Activated T-cell treated with anti-CD3 and anti-CD28 coated beads, Interleukin-2, amount 50 U/mL, for 1 hour (primary cell): ENCODE results near the gene PRR18.
A peak's percentile ranks its signal among the peaks of the same experiment; 100 is the strongest.

Source experiments
- DNase-seq: peaks from one replicate; pipeline ENCODE4 v3.0.0-alpha.2; 2020

The PRR18 gene

DNA sequence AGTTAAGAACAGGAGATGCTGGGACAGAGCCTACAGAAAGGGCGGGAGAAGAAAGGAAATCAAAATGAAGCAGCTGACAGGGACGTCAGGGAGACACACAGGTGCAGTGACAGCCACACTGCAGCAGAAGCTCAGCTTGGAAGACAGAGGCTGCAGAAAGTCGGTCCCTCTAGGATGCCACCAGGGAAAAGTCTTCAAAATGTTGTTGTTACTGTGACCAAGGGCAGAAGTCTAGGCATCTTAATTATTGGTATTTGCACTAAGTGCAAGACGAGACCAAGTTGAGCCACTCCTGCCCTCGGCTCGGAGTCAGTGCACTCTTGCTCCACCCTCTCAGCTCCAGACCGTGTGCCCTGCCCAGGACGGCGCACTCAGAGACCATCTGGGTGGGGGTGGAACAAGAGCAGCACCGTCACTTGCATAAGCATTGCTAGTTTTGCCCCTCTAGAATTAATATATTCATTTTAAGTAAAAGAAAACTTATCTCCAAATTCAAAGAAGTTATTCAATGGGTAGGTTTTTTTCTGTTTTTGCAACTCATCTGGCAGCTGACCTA is 2.6 kb downstream of the PRR18 start:
- DNase-seq, result no peak

DNA sequence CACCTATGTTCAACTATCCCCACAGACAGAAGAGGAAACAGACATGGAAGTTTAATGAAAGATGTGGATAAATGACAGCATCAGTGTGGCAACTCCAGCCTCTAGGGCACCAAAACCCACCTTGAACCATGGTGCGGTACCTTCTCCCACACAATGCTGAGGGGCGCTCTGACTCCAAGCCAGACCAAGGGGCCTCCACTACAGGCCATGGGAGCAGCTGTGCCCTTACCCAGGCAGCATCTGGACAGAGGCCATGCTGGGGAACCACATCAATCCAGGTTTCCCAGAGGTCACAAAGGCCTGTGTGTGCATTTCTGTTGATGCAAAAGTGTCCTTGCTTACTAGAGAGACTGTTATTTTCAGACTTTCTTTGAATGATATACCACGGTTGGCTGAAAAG is 4.1 kb downstream of the PRR18 start:
- no peak for DNase-seq

DNA sequence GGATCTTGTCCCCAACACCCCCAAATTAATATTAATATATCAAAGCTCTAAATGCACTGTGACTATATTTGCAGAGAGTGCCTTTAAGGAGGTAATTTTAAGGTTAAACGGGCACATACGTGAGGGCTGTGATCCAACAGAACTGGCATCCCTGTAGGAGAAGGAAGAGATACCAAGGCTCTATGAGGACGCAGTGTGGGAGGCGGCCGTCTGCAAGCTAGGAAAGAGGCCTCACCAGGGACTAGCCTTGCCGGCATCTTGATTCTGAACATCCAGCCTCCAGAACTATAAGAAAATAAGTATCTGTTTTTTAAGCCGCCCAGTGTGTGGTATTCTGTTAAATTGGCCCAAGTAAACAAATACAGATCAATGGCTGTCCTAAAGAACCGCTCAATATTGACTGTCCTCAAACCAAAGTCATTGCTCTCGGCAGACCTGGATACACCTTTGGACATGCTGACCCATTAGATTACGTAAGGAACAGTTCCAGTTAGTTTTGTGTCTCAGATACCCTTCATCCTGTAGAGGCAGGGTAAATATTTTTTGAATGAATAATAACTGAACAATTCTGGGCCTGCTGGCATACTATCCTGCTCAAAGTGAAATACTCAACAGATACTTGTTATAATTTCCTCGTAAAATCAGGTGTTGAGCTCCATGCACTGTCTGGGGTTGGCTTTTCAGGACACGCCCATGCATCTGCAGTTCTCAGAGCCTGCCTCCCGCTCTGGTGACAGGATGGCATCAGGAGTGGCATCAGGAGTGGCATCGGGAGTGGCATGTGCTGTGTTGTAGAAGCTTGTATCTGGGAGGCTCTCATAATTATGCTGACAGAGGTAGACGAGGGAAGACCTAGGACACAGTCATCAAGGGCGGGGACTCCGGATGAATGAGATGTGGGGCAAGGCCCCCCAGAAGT is 6.3 kb downstream of the PRR18 start:
- DNase-seq, result no peak

DNA sequence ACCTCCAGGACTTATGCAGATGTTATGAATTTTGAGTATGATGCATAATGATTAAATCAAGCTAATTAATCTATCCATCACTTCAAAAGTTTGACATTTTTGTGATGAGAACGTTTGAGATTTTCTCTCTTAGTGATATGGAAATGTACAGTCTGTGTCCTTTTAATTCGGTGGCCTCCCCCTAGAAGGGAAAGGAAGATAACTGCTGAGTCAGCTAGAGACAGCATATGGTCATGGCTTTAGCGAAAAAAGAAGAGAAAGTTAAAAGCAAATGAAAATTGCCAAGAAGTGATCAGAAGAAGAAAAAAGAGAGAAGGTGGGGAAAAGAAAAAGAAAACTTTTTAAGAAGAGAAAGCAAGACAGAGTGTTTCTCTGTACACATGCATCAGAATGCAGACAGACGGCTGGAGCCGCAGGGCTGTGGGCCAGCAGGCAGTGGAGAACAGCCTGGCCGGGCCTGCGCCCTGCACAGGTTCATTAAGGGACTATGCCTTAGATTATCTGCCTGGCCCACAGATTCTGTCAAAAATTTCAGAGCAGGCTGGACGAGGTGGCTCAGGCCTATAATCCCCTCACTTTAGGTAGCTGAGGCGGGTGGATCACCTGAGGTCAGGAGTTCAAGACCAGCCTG is 7.7 kb downstream of the PRR18 start:
- DNase-seq, result no peak

DNA sequence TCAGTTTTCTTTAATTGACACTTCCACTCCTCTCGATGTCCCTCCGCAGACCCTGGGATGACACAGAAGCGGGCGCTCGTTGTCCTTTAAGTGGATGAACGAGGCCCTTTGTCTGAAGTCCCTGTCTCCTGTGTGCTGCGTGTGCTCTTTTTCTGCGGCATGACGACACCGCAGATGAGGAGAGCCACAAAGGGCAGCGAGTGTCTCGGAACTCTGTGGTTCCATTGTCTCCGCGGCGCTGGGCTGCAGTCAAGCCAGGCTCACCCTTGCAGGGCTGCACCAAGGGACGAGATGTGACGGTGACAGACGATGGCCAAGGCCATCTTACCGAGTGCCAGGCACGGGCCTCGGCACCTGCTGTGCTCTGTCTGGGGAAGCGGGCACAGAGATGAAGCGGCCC is 10.6 kb downstream of the PRR18 start:
- DNase-seq, result no peak

DNA sequence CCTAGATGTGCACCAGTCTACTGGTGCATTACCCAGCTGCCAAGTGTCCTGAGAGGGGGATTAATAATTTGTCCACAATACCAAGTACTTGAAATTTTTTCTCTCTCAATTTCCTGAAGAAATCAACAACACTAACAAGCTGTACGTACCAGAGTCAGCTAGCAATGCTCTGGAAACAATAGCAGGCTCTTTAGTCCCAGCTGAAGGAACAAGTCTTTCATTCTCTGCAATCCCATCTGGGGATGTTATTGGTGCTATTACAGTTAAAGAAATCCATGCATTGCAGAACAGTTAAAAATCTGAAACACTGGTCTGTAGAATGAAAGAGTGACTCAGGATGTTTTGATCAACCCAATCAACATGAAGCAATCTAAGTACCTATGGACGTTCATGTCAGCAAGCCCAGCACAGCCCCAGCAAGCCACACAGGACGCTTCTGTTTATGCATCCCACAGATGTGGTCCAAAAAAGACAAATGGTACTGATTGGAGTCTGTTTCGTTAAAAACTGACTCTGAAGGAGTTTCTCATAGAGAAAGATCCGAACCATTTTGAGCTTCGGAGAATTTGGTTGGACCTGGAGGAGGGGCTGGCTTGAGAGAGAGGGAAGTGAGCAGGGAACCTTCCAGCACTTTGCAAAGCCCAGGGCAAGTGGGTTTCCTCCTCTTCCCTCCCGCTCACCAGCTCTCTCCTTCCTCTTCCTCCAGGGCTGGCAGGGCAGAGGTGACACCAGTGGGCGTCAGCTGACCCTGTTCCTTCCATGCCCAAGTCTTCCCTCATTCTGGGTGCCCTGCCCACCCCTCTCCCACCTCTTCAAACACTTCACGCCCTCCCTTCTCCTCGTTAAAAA is 11.9 kb downstream of the PRR18 start:
- DNase-seq, result no peak

DNA sequence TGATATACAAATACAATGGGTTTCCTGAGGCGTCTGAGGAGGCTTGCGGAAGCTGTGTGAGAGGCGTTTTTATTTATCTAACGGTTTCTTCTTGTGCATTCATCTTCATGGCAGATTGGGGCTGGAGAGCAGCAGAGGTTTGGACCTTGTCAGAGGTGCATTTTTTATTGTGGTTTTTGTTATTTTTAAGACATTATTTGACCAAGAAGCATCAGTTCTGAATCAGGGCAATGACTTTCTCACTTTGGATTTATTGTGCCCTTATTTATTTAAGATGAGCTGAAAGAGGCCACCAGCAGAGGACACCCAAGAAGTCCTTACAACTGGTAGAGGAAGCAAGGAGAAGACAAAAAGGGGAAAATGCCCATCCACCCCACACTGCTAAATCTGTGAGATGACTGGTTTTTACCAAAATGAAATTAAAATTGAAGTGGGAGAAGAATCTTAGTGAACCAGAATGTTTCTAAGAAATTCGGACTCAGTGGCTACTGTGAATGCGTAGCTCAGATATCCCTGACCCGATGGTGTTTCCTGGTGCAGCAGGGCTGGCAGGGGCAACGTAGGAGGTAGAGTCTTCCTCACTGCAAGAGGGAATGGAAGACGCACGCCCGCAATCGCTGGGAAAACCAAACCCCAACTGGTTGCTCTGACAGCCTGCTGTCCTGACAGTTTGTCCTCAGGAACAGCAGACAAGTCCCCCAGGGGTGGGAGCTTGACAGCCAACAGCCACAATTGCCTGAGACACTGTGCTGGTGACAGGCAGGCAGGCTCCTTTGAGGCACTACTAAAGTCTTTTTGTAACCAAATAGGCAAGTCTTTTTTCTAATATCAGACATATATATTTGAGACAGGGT is 14.2 kb downstream of the PRR18 start:
- DNase-seq, result no peak

DNA sequence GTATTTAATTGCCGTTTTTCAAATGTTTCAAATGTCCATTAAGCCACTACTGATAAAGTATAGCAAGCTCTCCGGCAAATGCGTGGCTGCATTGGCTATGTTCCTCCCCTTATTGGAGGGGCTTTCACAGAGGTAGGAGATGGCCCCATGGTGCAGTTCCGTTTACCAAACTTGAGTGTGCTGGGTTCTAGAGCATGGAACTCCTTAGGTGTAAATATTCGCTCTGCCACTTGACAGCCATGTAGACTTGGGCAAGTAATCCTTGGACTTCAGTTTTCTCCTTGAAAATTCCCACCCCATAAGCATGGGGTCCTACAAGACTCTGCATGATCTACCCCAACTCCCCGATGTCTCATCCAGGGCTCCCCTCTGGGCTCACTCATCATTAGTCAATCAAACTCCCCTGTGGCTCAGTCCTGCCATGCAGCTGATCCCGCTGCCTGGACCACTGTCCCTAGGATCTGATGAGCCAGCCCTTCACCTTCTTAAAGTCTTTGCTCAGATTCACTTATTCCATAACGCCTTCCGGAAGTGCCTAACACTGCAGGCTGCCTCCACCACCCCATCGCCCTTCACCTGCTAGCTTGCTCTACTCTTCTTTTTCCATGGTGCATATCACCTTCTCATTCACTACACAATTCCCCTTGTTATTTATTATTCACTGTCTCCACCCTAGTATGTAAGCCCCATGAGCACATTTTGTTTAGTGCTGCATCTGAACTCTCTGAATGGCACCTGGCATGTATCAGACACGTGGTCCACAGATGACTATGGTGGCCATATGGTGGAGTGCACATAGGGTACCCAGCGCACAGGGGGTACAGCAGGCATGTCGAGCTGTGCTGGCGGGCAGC is 18.8 kb downstream of the PRR18 start:
- DNase-seq, result no peak

DNA sequence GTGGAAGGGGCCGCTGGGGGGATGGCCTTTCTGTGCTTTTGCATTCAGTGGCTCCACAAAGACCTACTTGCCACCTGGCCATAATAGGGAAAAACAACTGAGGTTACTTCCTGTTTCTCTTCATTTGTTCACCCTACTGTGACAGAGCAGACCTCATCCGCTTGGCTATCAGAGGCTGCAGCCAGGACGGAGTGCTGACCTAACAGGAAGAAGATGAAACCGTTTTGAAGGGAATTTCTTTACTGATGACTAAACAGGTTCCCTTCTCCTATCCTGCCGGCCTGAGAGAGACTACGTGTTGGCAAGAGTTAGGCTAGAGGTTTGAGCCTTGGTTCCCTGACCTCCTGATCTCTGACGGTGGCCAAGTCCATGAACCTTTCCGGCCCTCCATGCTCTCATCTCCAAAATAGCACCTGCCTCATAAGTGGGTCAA is 21.3 kb downstream of the PRR18 start:
- DNase-seq, result no peak

DNA sequence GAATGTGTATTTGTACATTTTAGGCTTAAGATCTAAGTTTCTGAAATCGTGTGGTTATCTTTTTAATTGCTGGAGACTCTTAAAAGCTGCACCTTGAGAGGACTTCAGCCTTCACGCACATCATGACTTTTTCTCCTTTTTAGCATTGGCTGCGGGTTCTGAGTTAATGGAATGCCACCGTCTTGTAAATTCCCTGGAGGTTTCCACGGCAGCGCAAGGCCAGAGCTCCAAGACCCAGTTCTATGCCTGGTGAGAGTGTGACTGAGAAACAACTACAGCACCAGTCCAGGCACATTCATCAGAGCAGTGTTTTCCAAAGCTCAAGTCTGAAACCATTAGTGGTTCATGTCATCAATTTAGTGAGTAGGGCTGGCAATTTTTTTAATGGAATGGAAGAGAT is 23.0 kb downstream of the PRR18 start:
- no peak for DNase-seq

DNA sequence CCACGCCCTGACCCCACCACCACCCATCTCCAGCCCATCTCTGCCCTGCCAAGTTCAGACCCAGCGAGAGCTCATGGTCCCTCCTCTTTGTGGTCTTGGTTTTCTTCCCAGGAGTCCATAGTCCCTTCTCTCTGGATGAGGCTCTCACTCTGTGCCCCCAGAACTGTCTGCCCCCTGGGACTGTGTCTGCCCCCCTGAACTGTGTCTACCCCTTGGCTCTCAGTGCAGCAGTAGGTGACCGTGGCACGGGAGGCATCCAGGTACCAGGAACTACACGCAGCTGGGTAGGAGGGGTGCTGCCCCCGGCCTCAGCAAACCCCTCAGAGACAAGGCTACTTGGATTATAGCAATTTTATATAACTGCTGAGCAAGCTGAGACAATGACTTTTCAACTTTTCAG is 23.6 kb downstream of the PRR18 start:
- no peak for DNase-seq

DNA sequence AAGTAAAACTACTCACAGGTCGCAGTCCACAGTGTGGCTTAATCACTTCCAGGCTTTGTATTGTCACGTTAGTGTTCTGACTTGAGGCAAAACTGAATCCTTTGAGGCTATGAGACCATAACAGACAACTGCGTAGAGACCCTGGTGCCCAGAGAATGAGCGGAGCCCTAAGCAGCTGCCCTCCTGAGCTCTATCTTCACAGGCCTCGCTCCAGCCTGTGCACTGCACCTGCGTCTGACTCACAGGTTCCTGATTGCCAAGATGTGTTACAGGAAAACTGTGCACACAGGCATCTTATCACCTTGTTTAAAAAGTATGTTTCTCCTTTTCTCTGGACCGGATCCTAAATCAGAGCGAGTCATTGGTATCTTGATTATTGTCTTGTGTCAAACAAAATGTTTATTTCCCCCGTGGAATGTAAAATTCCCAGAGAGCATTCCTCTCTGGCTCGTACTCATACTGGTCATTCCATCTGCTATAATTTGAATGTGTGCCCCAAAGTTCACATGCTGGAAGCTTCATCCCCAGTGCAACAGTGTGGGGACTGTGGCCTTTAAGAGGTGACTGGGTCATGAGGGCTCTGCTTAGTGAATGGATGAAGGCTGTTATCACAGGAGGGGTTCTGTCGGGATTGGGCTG is 25.7 kb downstream of the PRR18 start:
- DNase-seq, result no peak

DNA sequence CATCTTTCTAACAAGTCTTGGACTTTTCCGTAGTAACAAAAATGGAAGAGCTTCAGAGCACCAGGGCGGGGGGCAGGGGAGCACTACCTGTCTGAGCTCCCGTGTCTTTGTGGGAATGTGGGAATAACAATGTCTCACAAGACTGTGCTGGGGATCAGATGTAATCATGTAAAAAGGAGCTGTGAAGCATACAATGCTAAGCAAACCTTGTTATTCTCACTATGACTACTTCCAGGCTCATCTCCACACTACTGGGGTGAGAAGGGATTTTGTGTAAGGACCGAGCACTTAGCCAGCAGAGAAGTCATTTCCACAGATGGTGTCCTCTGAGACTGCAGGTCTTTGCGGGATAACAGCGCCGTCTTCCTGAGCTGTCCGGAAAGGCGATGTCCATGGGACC is 27.1 kb downstream of the PRR18 start:
- no peak for DNase-seq

DNA sequence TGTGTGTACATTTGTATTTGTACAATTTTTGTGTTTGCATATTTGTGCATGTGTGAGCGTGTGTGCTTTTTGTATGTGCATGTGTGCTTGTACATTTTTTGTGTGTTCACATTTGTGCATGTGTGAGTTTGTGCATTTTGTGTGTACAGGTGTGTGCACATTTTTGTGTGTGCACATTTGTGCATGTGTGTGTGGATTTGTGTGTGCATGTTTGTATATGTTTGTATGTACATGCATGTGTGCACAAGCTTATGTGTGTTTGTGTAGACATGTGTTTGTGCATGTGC is 28.9 kb downstream of the PRR18 start:
- DNase-seq, result no peak

DNA sequence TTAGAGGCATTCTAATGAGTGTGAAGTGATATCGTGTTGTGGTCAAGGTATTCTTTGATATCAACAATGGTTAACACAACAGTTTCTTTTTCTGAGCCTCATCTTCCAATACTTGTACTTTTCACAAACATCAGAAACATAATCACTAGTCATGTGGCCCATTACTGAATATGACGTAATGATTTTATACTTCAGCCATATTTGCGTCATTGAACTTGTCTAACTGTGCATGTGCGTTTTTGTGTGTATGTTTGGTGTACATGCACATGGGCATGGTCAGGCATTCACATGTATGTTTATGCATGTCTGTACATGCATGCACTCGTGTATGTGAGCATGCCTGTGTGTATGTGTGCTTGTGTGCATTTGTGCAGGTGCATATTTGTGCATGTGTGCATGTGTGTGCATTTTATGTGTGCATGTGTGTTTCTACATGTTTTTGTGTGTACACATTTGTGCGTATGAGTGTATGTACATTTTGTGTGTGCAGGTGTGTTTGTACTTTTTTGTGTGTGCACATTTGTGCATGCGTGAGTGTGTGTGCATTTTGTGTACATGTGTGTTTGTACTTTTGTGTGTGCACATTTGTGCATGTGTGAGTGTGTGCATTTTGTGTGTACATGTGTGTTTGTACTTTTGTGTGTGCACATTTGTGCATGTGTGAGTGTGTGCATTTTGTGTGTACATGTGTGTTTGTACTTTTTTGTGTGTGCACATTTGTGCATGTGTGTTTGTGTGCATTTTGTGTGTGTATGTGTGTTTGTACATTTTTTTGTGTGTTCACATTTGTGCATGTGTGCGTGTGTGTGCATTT is 29.4 kb downstream of the PRR18 start:
- DNase-seq, result no peak

DNA sequence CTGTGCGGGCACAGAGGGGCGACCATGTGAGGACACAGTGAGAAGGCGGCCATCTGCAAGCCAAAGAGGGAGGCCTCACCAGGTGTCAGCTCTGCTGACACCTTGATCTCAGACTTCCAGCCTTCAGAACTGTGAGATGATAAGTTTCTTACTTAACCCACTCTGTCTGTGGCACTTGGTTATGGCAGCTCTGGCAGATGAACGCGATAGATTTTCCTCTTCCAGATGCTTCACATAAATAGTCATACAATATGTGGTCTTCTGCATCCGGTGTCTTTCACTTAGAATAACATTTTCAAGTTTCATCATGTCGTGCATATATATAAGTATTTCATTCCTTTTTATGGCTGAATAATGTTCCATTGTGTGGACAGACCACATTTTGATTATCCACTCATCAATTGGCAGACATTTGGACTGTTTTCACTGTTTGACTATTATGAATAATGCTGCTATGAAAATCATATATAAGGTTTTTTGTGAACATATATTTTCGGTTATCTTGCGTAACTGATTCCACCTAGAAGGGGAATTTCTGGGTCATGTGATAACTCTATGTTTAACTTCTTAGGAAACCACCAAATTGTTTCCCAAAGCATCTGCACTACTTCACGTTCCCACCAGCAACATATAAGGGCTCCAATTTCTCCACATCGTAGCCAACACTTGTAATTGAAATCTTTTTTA is 30.2 kb downstream of the PRR18 start:
- DNase-seq, result no peak

DNA sequence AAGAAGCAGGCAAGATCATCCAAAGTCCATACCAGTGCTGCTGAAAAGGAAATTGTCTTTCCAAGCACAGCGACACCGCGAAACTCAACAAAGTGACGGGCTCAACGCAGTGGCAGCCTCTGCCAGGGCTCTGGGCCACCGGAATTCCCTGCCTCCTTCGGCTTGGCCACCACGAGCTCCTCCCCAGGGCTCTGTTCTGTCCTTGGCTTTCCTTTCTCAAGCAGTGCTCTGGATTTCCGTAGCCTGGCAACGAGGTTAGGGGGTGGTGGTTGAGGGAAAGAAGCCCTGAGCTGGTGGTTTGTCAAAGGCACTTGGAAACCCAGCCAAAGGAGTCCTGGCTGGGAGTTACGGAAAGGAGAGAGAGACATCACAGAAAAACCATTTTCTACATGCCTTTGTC is 31.2 kb downstream of the PRR18 start:
- DNase-seq, result no peak

DNA sequence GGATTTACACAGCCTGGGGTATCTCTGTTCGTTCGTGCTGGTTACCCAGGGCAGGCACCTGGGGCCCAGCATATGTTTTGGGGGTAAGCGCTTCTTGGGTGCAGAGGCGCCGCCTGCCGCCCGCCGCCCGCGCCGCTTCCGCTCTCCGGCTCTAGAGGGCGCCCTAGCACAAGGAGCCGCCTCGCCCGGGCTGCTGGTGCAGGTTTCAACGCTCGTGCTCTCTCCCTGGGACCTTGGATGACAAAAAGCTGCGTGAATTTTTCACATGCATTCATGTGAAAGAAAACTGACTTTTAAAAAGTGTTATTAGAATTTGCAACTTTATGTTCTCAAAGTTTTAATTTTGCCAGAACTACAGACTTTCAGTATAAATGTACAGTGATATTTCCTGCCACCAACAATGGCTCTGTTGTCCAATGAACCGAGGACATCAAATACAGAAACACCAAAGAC is 32.5 kb downstream of the PRR18 start:
- DNase-seq, result peak; percentile 87

DNA sequence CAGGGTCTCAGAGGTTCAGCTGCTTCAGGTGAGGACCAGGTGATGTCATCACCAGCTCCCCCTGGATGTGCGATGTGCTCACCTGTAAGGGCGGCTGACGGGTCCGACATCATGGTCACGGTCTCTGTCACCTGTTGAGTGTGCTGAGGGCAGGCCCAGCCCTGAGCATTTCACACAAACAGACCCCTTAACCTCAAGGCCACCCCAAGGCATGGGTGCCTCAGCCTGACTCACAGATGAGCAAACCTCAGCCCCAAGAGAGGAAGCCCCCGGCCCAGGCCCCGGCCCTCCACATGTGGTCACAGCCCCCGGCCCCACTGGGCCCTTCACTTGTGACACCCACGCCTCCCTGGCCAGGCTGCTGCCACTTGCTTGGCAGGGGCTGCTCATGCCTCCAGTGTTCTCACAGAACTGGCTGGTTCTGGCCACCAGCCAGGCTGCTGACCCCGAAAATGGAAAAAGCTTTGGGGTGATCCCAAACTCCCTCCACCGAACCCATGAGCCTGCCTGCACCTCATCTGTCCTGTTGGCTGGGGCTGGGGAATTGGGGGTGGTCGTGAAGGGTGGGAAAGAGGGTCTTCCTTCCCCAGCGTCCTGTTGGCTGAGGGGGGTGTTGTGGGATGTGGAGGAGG is 33.3 kb downstream of the PRR18 start:
- DNase-seq, result no peak
